ENCODE results near the gene PLCL1.
A peak's percentile ranks its signal among the peaks of the same experiment; 100 is the strongest.

The PLCL1 gene

GRCh38 chr2:198116756-198117155 is 312.4 kb downstream of the PLCL1 start:
- no peak for DNase-seq (ENCODE audit: low read depth)

DNA sequence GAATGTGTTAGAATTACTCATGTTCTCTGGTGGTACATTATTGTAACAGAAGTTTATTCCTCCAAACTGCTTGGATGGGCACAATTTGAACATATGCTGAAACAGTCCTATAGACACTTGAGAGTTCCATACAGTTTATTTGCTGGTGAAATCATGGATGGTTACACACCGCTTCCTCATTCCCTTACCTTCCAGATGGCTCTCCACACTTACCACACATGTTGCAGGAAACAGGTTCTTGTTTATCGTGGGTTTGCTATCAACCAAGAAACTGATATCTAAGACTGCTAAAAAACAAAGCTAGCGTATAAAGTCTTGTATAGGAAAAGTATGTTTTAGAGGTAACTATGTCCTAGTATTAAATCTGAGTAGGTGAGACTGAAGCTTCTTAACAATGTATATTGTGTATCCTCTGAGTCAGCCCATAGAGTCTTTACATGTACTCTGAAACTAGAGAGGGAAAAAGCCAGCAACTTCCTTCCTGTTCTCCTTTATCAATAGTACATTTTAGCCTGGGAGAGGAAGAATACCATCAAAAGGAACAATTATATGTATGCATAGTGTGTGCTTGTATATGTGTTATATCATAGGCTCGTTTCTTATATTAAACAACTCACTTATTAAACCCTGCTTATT is 313.1 kb downstream of the PLCL1 start:
- no peak for DNase-seq (ENCODE audit: low read depth)

GRCh38 chr2:198127627-198128026 is 323.2 kb downstream of the PLCL1 start:
- peak; percentile 27 for DNase-seq (ENCODE audit: low read depth)

DNA sequence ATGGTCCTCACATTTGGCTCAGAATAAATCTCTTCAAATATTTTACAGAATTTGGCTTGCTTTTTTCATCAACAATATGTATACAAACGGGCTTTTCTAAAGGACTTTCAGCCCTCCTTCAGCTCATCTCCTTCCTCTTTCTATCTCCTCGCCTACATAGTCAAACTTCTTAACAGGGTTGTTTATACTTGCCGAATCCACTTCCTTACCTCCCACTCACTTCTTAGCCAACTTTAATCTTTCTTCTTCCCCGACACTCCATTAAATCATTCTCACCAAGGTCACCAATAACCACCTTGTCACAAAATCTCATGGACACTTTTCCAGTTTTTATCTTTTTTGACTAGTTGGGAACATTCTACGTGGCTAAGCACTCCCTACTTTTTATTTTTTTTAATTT is 325.2 kb downstream of the PLCL1 start:
- no peak for DNase-seq (ENCODE audit: low read depth)

GRCh38 chr2:198134293-198134955 is 330.0 kb downstream of the PLCL1 start:
- no peak for DNase-seq (ENCODE audit: low read depth)

- no peak for DNase-seq (ENCODE audit: low read depth)
These were observed 331.1 kb downstream of the PLCL1 start for GRCh38 chr2:198135481-198135934.

DNA sequence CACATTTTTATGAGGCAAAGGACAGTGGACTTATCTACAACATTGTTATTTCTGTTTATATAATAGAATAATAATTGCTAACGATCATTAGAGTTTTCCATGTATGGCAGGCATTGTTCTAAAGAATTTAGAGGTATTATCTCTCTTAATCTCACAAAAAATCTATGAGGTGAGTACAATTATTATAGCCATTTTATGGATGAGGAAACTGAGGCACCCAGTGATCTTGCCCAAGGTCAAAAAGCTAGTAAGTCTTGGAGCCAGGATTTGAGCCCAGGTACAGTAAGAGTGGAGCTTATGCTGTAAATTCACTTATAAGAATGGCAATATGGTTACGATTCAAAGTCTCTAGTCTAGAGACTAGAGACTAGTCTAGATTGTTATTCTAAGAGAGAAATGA is 331.7 kb downstream of the PLCL1 start:
- DNase-seq (ENCODE audit: low read depth), result no peak

DNA sequence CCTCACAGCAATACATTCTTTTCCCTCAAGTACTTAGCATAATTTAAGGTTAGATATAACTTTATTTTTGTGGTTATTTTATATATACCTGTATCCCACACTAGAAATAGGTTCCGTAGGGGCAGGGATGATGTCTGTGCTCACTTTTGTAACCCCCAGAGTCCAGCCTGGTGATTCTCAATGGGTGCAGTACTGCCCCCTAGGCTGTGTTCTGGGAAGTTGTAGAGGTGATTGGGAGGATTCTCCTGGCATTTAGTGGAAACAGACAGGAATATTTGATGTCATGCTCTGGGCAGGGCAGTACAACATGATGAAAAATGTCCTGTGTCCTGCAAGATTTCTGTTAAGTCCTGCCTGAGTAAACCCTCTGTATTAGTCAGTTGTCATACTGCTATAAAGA is 333.3 kb downstream of the PLCL1 start:
- no peak for DNase-seq (ENCODE audit: low read depth)

GRCh38 chr2:198141726-198142125 is 337.3 kb downstream of the PLCL1 start:
- DNase-seq (ENCODE audit: low read depth), result no peak

- no peak for DNase-seq (ENCODE audit: low read depth)
These were observed 338.8 kb downstream of the PLCL1 start for GRCh38 chr2:198143156-198143555.

DNA sequence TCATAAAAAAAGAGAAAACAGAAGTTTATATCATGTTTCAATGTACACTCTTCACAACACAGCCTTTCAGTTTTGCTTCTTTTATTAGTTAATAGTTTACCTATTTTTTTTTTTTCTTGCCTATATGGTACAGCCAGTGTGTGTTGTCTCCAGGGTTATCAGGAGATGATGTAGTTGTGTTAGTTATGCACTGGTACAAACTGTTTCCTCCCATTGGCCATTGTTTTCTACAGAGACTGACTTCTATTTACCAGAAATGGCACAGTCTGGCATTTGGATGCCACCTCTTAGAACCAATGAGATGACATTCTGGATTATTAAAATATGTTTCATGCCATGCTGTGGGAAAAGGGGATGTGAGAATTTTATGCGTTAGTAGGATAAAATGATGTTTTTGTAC is 339.4 kb downstream of the PLCL1 start:
- DNase-seq (ENCODE audit: low read depth), result no peak

- DNase-seq (ENCODE audit: low read depth), result no peak
These were observed 340.3 kb downstream of the PLCL1 start for GRCh38 chr2:198144660-198145059.

- DNase-seq (ENCODE audit: low read depth), result no peak
These were observed 342.1 kb downstream of the PLCL1 start for GRCh38 chr2:198146346-198146940.

DNA sequence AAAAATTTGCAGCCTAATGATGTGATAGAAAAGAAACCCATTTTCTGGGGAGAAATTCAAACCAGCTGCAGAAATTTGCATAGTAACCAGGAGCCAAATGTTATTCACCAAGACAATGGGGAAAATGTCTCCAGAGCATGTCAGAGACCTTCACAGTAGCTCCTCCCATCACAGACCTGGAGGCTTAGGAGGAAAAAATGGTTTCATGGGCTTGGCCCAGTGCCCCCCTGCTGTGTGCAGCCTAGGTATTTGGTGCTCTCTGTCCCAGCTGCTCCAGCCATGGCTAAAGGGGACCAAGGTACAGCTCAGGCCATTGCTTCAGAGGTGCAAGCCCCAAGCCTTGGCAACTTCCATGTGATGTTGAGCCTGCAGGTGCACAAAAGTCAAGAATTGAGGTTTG is 352.9 kb downstream of the PLCL1 start:
- DNase-seq (ENCODE audit: low read depth), result no peak

DNA sequence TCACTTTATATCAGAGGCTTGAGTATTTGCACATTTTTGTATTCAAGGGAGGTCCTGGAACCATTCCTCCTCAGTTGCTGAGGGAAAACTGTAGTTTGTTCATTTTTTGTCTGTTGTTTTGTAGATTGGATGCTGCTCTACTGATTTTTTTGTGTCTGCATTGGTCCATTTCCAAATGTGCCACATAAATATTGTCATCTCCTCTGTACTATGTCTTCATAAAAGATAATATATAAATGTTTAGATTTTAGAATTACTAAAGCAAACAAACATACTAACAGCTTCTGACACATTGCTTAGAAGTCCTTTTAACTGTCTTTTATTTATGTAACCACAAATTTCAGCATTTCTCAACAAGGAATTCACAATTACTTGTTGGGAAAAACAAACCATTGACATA is 356.8 kb downstream of the PLCL1 start:
- DNase-seq (ENCODE audit: low read depth), result no peak

DNA sequence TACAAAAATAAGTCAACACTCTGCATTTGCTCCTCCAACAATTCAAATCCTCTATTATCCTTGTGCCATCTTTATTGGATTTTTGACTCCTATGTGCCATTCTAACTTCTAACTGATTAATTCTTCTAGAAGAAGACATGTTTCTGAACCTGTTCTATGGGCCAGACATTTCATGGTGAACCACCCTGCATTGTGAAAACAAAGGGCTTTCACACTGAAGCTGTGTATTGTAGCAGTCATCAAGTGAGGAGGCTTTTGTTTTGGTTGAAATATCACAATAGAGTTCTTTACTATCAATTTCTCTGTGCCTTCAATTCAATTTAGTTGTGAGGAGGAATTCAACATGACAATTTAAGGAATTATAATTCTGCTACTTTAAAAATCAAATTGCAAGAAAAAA is 357.9 kb downstream of the PLCL1 start:
- no peak for DNase-seq (ENCODE audit: low read depth)

- DNase-seq (ENCODE audit: low read depth), result no peak
These were observed 360.4 kb downstream of the PLCL1 start for GRCh38 chr2:198164843-198165242.

DNA sequence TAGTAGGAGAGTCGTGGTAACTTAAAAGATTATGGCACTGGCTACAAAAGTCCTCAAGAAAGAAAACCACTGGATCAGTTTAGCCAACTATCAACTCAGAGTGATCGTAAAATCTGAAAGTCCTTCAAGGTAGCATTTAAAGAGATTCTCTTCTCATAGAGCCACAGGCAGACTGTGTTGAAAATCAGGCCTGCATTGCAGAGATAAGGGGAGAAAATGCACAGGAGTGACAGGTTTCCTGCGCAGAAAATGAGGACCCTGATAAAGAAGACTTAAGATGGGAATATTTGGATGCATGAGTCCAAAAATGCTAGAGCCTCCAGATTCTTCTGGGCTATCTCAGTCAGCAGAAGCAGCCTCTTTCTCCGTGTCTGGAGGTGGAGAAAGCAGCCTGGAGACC is 360.9 kb downstream of the PLCL1 start:
- DNase-seq (ENCODE audit: low read depth), result no peak

DNA sequence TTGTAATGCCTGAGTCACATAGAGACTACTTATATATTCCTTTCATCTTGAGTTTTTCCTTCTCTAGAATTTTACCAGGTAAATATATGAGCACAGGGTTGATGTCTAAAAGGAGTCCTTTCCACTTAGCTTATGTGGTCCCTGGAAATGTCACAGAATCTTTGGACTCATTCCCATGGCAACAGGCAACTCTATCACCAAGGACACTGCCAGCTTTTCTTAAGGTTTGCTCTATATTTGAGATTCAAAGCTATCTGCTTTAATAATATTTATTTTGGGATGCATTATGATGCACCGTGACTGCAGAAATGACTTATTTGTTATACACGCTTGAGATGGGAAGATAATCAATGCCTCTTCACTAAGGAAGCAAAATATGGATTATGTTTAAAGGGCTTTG is 363.0 kb downstream of the PLCL1 start:
- DNase-seq (ENCODE audit: low read depth), result no peak

DNA sequence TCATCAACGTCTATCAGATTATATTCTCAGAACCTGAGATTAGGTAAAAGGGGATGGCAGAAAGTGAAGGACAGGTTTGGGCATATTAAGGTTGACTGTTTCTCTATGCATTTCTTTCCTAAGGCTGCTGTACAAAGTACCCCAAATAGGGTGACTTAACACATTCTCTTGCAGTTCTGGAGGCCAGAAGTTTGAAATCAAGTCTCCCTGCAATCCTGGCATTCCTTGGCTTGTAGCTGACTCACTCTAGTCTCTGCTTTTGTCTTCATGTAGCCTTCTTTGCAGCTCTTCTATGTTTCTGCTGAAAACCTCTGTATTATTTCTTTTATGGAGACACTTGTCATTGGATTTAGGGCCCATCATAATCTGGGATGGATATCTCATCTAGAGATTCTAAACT is 364.3 kb downstream of the PLCL1 start:
- DNase-seq (ENCODE audit: low read depth), result no peak

- no peak for DNase-seq (ENCODE audit: low read depth)
These were observed 368.8 kb downstream of the PLCL1 start for GRCh38 chr2:198173242-198173641.

DNA sequence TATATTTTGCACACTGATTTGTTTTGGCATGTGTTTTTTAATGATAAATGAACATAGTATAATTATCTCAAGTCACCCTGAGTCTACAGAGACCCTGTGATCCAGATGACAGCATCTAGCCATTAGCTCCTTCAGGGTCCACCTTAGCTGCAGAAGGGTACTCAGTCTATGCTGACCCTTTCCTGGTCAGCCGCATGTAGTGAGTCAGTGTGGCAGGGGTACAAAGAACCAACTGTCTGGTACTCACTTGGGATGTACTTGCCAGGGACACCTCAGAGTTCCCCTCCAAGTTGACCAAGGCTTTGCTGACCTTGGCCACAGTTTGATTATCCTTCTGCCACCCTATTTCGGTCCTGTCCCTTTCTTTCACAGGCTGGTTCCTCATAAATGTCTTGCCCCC is 369.5 kb downstream of the PLCL1 start:
- DNase-seq (ENCODE audit: low read depth), result no peak

- DNase-seq (ENCODE audit: low read depth), result no peak
These were observed 370.9 kb downstream of the PLCL1 start for GRCh38 chr2:198175271-198175670.

DNA sequence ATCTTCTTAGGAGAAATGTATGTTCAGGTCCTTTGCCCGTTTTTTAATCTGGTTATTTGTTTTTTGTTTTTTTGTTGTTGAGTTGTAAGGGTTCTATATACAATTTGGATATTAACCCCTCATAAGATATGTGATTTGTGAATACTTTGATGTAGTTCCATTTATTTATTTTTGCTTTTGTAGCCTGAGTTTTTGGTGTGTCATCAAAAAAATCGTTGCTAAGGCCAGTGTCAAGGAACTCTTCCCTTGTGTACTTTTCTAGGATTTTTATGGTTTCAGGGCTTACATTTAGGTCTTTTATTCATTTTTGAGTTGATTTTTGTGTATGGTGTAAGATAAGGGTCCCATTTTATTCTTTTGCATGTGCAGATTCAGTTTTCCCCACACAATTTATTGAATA is 372.6 kb downstream of the PLCL1 start:
- no peak for DNase-seq (ENCODE audit: low read depth)

Data from stimulated activated CD4-positive, alpha-beta T cell treated with anti-CD3 and anti-CD28 coated beads, Interleukin-2, amount 100 ng/mL, for 4 hours (primary cell).